HuH-7 (cell line): ENCODE results near the gene GALNT12.

Experiments used
- DNase-seq: peaks from one replicate; pipeline ENCODE4 v3.0.0; 2011; ENCODE audit warnings: low spot score

The GALNT12 gene

GRCh38 chr9:98861781-98862504, 54.5 kb downstream of the GALNT12 start:
- DNase-seq: no peak

GRCh38 chr9:98862936-98863335, 55.5 kb downstream of the GALNT12 start:
- DNase-seq: no peak

GRCh38 chr9:98864281-98865174, 57.1 kb downstream of the GALNT12 start:
- DNase-seq: no peak

- no peak for DNase-seq
These were observed 57.9 kb downstream of the GALNT12 start for GRCh38 chr9:98865284-98865875.

- DNase-seq: no peak
These were observed 59.1 kb downstream of the GALNT12 start for GRCh38 chr9:98866435-98867102.

GRCh38 chr9:98867103-98867428, 59.6 kb downstream of the GALNT12 start:
- DNase-seq: no peak

GRCh38 chr9:98867429-98868168, 60.1 kb downstream of the GALNT12 start:
- no peak for DNase-seq

GRCh38 chr9:98869078-98869745, 61.7 kb downstream of the GALNT12 start:
- no peak for DNase-seq

- DNase-seq: no peak
These were observed 62.4 kb downstream of the GALNT12 start for GRCh38 chr9:98869866-98870265.

- DNase-seq: no peak
These were observed 63.5 kb downstream of the GALNT12 start for GRCh38 chr9:98870782-98871557.

GRCh38 chr9:98871558-98872065, 64.1 kb downstream of the GALNT12 start:
- no peak for DNase-seq

- DNase-seq: no peak
These were observed 66.1 kb downstream of the GALNT12 start for GRCh38 chr9:98873526-98873925.

GRCh38 chr9:98873951-98874371, 66.5 kb downstream of the GALNT12 start:
- DNase-seq: no peak

- DNase-seq: no peak
These were observed 67.3 kb downstream of the GALNT12 start for GRCh38 chr9:98874721-98875255.

- no peak for DNase-seq
These were observed 68.1 kb downstream of the GALNT12 start for GRCh38 chr9:98875536-98875935.

- no peak for DNase-seq
These were observed 69.8 kb downstream of the GALNT12 start for GRCh38 chr9:98877311-98877710.

GRCh38 chr9:98879094-98879962, 71.9 kb downstream of the GALNT12 start:
- DNase-seq: no peak

GRCh38 chr9:98879963-98880310, 72.5 kb downstream of the GALNT12 start:
- DNase-seq: no peak
